ENCODE data around the gene PRDM7.

Gene PRDM7

DNA sequence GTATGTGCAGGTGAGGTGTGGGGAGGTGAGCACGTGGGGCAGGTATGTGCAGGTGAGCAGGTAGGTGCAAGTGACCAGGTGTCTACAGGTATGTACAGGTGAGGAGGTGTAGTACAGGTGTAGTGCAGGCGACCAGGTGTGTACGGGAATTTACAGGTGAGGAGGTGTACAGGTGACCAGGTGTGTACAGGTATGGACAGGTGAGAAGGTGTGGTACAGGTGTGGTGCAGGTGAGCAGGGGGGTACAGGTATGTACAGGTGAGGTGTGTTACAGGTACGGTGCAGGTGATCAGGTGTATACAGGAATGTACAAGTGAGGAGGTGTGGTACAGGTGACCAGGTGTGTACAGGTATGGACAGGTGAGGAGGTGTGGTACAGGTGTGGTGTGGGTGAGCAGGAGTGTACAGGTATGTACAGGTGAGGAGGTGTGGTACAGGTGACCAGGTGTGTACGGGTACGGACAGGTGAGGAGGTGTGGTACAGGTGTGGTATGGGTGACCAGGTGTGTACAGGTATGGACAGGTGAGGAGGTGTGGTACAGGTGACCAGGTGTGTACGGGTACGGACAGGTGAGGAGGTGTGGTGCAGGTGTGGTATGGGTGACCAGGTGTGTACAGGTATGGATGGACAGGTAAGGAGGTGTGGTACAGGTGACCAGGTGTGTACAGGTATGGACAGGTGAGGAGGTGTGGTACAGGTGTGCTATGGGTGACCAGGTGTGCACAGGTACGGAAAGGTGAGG, 45.0 kb downstream of the PRDM7 start:
- TF ChIP-seq, protein P1, sequence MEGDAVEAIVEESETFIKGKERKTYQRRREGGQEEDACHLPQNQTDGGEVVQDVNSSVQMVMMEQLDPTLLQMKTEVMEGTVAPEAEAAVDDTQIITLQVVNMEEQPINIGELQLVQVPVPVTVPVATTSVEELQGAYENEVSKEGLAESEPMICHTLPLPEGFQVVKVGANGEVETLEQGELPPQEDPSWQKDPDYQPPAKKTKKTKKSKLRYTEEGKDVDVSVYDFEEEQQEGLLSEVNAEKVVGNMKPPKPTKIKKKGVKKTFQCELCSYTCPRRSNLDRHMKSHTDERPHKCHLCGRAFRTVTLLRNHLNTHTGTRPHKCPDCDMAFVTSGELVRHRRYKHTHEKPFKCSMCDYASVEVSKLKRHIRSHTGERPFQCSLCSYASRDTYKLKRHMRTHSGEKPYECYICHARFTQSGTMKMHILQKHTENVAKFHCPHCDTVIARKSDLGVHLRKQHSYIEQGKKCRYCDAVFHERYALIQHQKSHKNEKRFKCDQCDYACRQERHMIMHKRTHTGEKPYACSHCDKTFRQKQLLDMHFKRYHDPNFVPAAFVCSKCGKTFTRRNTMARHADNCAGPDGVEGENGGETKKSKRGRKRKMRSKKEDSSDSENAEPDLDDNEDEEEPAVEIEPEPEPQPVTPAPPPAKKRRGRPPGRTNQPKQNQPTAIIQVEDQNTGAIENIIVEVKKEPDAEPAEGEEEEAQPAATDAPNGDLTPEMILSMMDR (conservative IDR thresholded peaks at IDR 0.05) = no peak
- H3K27ac ChIP-seq = no peak overlapping the region

- TF ChIP-seq, protein P1 (conservative IDR thresholded peaks at IDR 0.05) = no peak
- H3K27ac ChIP-seq = no peak overlapping the region
Measured at GRCh38 chr16:90031186-90031930, 45.8 kb downstream of the PRDM7 start.

- no peak overlapping the region for H3K27ac ChIP-seq
- TF ChIP-seq, protein P1 (conservative IDR thresholded peaks at IDR 0.05) = no peak
Measured at GRCh38 chr16:90028985-90029384, 48.1 kb downstream of the PRDM7 start.

DNA sequence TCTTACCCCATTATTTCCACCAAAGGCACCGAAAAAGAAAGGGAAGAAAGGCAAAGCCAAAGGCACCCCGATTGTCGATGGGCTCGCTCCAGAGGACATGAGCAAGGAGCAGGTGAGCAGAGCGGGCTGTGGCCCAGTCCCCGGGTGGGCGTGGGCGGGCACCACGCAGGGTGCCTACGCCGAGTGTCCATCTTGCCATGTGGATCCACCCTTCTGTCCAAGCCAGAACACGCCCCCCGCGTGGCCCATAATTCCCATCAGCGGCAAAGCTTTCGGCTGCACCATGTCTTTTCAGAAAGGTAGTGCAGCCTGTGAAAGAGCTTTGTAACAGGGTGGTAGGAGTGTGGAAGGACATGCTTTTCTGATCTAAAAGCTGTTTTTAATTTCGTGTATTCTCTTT, 49.5 kb downstream of the PRDM7 start:
- no peak overlapping the region for H3K27ac ChIP-seq
- TF ChIP-seq, protein P1 (conservative IDR thresholded peaks at IDR 0.05) = no peak

- TF ChIP-seq, protein P1 (conservative IDR thresholded peaks at IDR 0.05) = no peak
- no peak overlapping the region for H3K27ac ChIP-seq
Measured at GRCh38 chr16:90026135-90026534, 51.0 kb downstream of the PRDM7 start.

DNA sequence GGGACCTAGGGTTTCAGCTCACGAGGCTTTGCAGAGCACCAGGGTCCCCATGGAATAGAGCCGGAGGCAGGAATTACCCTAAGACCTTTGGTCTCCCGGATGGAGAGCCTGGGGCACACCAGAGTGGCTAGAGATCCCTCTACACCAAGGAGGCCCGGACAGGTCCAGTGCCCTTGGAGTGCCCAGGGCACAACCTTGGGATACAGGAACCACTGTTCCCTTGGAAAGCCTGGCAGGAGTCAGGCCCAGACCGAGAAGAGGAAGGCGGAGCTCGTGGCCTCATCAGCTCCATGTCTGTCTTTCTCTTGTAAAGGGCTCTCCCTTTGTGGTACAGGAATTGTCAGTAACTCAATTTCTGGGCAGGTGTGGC, 54.1 kb downstream of the PRDM7 start:
- TF ChIP-seq, protein P1 (conservative IDR thresholded peaks at IDR 0.05) = no peak
- H3K27ac ChIP-seq = peak overlapping the region; percentile 51

GRCh38 chr16:90022209-90023077, 54.7 kb downstream of the PRDM7 start:
- H3K27ac ChIP-seq = peak overlapping the region; percentile 51
- TF ChIP-seq, protein P1 (conservative IDR thresholded peaks at IDR 0.05) = no peak
